Measurements from ENCODE around the gene NYAP2.

Gene NYAP2

DNA sequence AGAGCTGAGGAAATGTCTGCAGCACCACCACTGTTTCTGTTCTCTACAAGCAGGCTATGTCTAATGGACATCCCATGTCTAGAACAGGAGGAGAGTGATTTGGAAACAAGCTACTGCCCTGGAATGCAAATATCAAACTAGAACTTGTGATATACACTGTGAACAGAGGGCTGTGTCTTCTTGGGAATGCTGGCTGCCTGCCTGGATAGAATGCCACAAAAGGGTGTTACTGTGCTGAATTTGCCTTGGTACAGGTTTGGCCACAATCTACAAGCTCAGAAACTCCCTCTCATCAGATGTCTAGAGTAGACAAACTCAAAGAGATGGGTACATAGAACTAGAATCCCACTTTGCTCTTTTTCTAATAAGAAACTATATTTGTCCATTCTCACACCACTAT lies 170.5 kb downstream of the NYAP2 start:
- DNase-seq: no peak

- DNase-seq: no peak
Measured at GRCh38 chr2:225573603-225574002, 174.1 kb downstream of the NYAP2 start.

- DNase-seq: no peak
Measured at GRCh38 chr2:225574582-225575138, 175.2 kb downstream of the NYAP2 start.

DNA sequence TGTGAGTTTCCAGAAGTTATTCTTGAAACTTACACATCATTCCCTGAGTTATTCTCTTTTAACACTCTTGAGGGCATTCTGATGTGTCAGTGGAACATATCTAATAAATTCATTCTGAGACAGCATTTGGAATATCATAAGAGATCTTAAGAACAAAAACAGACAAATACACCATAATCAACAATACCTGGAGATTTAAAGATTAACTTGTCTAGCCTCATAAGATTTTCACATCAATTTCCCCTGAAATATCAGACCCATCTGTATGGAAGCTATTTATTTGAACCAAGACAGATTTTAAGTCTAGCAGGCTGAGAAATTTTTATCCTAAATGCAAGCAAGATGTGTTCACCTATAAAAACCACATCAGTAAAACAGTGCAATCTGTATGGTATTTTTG lies 181.6 kb downstream of the NYAP2 start:
- DNase-seq: no peak

DNA sequence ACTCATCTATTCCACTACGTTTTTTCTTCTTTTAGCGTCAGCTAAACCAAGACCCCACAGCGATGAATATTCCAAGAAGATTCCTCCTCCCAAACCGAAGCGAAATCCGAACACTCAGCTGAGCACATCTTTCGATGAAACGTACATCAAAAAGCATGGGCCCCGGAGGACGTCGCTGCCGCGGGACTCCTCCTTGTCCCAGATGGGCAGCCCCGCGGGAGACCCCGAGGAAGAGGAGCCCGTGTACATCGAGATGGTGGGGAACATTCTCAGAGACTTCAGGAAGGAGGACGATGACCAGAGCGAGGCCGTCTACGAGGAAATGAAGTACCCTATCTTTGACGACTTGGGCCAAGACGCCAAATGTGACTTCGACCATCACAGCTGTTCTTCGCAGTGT lies 182.4 kb downstream of the NYAP2 start:
- DNase-seq: no peak

GRCh38 chr2:225582355-225583116 lies 183.0 kb downstream of the NYAP2 start:
- no peak for DNase-seq

GRCh38 chr2:225584796-225585195 lies 185.3 kb downstream of the NYAP2 start:
- no peak for DNase-seq

GRCh38 chr2:225590932-225591331 lies 191.4 kb downstream of the NYAP2 start:
- DNase-seq: no peak

- DNase-seq: no peak
Measured at GRCh38 chr2:225597911-225598310, 198.4 kb downstream of the NYAP2 start.

- DNase-seq: no peak
Measured at GRCh38 chr2:225598426-225598825, 198.9 kb downstream of the NYAP2 start.

DNA sequence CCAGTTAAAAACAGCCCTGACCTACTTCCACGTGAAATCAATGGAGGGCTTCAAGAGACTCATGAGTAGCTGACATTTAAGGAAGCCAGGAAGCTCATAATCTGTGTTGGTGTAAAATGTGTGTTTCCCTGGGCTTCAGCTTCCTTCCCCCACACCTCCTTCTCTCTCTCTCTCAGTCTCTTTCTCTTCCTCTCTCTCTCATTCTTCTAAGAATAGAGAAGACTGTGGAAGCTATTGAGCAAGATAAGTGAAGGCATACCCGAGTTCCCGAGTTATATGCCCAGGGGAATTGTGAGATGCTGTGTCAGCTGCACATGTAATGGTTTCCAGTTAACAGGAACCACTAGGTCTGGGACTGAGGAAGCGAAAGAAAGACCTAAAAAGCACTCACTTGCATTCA lies 199.4 kb downstream of the NYAP2 start:
- DNase-seq: no peak

DNA sequence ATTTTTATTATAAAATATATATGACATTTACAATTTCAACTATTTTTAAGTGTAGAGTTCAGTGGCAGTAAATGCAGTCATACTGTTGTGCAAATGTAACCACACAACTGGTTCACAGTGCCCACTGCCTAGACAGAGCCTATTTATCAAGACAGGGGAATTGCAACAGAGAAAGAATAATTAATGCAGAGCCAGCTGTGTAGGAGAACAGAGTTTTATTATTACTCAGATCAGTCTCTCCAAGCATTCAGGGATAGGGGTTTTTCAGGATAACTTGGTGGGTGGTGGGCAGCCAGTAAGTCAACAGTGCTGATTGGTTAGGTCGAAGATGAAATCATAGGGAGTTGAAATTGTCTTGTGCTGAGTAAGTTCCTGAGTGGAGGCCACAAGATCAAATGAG lies 200.3 kb downstream of the NYAP2 start:
- DNase-seq: no peak

DNA sequence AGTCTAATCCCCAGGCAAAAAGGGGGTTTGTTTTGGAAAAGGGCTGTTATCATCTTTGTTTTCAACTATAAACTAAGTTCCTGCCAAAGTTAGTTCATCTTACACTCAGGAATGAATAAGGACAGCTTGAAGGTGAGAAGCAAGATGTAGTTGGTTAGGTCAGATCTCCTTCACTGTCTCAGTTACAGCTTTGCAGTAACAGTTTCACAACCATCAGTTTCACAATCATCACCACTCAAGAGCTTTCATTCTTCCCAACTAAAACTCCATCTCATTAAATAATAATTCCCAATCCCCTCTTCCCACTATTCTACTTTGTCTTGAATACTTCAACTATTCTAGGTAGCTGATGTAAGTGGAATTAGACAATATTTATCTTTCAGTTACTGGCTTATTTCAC lies 200.9 kb downstream of the NYAP2 start:
- no peak for DNase-seq

DNA sequence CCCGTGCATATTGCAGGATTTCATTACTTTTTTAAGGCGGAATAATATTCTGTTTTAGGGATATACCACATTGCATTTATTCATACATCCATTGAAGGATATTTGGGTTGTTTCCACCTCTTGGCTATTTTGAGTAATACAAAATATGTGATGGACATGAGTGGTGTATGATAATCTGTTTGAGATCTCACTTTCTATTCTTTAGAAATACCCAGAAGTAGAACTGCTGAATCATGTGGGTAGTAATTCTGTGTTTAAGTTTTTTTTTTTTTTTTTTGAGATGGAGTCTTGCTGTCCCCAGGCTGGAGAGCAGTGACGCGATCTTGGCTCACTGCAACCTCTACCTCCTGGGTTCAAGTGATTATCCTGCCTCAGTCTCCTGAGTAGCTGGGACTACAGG lies 201.4 kb downstream of the NYAP2 start:
- no peak for DNase-seq

- no peak for DNase-seq
Measured at GRCh38 chr2:225602205-225602604, 202.7 kb downstream of the NYAP2 start.

DNA sequence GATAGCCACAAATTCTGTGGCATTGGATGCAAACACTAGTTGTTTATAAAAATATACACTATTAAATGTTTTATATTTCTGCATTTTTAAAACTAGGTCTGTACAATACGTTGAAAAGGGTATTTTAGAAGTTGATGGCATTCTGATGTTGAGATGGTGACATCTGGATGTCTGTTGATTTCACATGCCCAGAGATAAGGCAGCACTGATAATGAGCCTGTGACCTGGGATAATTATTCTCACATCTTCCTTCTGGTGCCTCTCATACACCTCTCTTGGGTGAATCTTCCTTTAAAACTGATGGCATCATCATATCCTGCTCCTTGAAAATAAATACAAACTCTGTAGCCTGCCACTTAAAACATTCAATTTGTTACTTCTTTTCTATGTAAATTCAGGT lies 208.6 kb downstream of the NYAP2 start:
- no peak for DNase-seq

DNA sequence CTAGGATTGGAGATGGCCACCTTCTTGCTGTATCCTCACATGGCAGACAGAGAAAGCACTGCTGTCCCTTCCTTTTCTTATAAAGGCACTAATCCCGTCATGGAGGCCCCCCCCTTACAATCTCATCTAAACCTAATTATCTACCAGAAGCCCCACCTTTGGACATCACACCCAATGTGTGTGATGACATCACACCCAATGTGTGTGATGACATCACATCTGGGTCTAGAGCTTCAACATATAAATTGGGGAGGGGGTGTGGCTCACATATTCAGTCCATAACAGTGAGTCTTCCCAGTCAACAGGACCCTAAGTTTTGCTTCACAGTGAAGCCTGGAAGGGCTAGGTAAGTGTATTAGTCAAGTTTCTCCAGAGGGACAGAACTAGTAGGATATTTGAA lies 213.1 kb downstream of the NYAP2 start:
- DNase-seq: no peak

DNA sequence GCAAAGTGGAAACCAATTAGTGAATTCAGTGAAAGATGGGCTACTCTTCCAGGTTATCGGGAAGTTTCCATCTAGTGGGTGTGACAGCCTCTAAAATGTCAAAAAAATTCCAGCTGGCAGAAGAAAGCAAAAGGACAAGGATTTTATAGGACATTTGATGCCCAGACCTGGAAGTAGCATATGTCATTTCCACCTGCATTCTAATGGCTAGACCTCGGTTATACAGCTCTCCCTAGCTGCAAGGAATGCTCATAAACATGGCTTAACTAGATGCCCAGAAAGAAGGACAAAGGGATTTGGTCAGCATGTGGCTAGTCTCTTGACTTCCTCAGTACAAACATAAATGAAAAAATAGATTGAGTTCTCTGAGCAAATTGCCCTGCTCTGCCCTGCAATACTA lies 215.4 kb downstream of the NYAP2 start:
- no peak for DNase-seq

DNA sequence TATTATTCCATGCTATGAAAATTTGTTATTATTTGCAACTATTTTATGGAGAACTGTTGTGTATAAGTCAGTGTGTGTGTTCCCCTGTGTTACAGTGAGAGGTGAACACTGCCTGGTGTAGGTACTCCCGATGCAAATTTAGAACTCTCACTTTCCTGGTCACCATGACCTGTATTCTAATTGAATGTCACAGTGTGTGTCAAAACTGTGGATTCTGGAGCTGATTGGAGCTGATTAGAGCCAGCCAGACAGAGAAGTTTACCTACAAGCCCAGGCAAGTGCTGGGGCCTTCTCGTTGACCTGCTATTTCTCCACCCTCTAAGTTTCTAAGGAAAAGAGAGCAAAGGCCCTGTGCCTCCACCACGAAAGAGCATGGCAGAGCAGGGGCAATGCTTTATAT lies 216.0 kb downstream of the NYAP2 start:
- no peak for DNase-seq

DNA sequence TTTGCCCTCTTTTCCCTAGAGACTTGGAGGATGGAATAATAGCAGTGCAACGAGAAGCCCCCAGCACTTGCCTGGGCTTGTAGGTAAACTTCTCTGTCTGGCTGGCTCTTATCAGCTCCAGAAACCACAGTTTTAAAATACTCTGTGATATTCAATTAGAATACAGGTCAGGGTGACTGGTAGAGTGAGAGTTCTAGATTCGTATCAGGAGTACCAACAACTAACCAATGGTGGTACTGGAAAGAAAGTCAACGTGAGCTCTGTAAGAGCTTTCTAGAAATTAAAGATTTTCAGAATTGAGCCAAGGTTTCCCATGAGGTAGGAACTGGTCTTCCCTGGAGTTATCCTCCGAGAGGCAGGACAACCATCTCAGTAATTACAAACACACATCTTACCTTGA lies 216.9 kb downstream of the NYAP2 start:
- no peak for DNase-seq

DNA sequence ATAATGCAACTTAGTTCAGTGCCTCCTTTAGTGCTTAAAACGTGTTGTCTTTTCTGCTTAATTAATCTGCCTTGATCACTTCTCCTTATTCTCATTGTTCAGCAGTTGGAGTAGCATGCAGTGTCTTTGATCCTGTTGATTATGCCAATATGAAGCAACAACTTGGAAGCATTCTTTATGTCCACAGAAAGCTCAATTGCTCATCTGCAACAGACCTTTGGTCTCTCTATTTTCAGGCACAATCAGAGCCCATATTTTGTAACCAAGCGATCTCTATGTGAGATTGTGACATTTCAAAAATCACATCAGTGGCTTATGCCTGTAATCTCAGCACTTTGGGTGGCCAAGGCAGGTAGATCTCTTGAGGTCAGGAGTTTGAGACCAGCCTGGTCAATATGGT lies 217.3 kb downstream of the NYAP2 start:
- DNase-seq: no peak

- no peak for DNase-seq
Measured at GRCh38 chr2:225620227-225620626, 220.7 kb downstream of the NYAP2 start.

DNA sequence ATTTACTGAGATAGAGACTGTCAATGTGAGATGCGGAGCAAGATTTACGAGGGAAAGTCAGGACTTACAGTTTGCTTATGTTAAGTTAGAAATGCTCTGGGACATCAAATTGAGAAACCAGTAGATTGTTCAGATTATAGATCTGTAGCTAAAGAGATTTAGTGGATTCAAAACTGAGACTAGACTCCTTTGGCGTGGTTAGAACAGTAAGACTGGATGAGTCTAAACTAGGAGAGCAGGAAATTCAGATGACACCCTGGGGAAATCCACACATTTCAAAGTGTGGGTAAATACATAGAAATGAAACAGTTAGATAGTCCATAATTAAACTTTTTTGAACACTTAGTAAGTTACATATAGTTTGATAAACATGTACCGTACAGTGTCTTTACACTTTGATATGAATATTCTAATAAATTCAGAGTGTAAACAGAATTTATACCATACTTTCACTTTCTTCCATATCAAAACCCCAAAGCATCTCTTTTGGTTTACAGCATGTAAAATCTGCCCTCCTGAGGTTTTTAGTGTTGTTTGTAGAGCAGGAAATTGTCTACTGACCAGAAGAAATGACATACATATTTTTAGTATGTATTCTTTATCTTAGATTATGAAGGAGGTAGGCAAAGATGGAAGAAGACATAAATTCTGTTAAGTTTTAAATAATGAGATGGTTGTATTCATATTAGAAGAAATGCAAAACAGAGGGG lies 231.5 kb downstream of the NYAP2 start:
- DNase-seq: no peak

- no peak for DNase-seq
Measured at GRCh38 chr2:225632351-225632750, 232.8 kb downstream of the NYAP2 start.

DNA sequence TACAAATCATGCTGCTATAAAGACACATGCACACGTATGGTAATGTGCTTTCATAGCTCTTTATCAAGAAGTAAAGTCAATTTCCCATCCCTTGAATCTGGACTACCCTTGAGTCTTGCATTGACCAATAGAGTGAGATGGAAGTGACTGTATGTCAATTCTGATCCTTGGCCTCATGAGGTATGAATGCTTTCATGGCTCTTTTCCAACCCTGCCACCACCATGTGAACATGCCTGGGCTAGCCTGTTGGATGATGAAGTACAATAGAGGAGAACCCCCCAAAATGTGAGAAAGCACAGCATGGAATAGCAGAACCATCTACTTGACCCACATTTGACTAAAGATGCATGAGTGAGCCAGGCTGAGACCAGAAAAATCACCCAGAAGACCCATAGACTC lies 237.0 kb downstream of the NYAP2 start:
- no peak for DNase-seq

Data from SHP77 treated with DMSO at 0.1 percent for 48 hours (cell line).